ENCODE results near the gene SFSWAP. TPM values are rescaled to one million over a fixed set of nuclear protein-coding genes. Genes with fewer than 3 reads are reported as not detected.
A peak's percentile ranks its signal among the peaks of the same experiment; 100 is the strongest.

SFSWAP gene
- total RNA-seq, 4 donors from 2014 or later, result 47.3 to 169 (median 75.6) TPM

DNA sequence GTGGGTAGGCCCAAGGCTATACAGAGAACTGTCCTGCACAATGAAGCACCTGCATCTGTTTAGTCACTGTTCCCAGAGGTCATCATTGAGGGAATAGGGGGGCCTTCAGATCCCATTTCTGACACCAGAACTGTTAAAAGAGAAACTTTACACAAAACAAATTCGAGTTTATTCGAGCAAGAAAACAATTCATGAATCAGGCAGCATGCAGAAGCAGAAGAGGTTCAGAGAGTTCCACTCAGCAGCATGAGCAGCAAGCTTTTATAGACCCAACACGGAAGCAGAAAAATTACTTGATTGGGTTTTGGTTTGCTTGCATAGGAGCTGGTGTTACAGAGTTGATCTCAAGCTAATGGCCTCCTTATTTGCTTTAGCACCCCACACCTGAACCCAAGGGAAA is 1.7 kb upstream of the SFSWAP start:
- no peaks in the 10 kb centered on the region for H3K27me3 ChIP-seq
- H3K27ac ChIP-seq, result no peak overlapping the region
- no peak for DNase-seq
- H3K36me3 ChIP-seq, result peaks cover 0 to 9% (median 0%) of the 10 kb centered on the region in 3 donors
- peaks cover 4 to 22% (median 7%) of the 10 kb centered on the region in 4 donors for H3K4me1 ChIP-seq
- no peaks in the 10 kb centered on the region for H3K9me3 ChIP-seq
- TF ChIP-seq, protein P1, sequence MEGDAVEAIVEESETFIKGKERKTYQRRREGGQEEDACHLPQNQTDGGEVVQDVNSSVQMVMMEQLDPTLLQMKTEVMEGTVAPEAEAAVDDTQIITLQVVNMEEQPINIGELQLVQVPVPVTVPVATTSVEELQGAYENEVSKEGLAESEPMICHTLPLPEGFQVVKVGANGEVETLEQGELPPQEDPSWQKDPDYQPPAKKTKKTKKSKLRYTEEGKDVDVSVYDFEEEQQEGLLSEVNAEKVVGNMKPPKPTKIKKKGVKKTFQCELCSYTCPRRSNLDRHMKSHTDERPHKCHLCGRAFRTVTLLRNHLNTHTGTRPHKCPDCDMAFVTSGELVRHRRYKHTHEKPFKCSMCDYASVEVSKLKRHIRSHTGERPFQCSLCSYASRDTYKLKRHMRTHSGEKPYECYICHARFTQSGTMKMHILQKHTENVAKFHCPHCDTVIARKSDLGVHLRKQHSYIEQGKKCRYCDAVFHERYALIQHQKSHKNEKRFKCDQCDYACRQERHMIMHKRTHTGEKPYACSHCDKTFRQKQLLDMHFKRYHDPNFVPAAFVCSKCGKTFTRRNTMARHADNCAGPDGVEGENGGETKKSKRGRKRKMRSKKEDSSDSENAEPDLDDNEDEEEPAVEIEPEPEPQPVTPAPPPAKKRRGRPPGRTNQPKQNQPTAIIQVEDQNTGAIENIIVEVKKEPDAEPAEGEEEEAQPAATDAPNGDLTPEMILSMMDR (IDR thresholded peaks at IDR 0.05), result no peak
- no peak for TF ChIP-seq POLR2A (IDR thresholded peaks at IDR 0.05)
- H3K4me3 ChIP-seq, result no peak overlapping the region

DNA sequence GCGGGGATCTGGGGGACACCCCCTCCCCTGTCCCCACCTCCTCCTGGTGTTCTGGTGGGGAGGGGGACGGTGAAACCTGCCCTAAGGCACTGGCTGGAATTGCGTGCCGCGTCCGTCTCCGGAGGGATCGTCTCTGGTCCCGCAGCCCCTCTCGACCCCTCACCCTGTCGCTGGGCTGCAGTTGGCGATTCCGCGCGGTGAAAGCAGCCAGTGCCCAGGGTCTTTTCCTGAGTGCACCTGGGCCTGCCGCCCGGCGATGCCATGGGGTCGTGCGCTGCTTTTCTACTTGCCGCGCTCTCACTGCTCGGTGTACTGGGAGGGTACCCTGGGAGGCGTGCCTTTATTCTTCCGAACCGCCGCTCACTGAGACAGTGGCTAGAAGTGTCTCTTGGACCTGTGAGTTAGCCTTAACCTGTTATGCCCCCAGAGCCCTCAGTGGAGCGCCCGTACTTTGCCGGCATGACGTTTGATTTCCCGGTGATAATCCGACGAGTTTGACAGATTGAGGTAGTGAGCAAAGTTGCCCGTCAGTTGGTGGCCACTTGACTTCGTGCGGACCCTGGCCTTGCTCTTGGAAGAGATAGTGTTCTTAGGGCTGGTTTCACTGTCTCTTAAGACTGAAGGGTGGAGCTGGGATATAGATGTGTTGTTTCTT is 788 bp downstream of the SFSWAP start:
- Histone ChIP-seq H3K4me3 (peak overlapping the region; percentile 68 to 97 (median 95)), H3K36me3 (peaks cover 0 to 33% (median 6%) of the 10 kb centered on the region in 3 donors), H3K4me1 (peaks cover 4 to 22% (median 7%) of the 10 kb centered on the region in 4 donors), H3K27ac (peak overlapping the region; percentile 85 to 96 (median 91)), H3K27me3 (no peaks in the 10 kb centered on the region), H3K9me3 (no peaks in the 10 kb centered on the region)
- no peak for TF ChIP-seq POLR2A (IDR thresholded peaks at IDR 0.05)
- TF ChIP-seq, protein P1 (IDR thresholded peaks at IDR 0.05), result no peak
- peak in 1 of 3 donors; percentile 42 for DNase-seq

DNA sequence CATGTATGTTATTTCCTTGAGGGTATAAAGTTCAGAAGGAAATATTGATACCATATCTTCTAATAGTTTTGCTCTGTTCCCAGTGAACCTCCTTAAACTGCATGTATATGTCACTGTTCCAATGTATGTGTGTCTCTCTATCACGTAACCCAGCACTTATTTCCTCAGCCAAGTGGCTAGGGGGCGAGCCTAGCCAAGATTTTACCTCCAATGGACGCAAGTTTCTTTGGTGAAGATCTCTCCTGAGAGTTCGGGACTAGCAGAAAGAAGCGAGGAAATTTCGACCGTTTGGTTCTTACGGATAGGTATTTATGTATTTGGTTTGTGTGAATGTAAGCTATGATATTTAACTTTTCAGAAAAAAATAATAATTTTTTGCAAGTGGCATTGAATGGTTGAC is 2.5 kb downstream of the SFSWAP start:
- no peak for TF ChIP-seq POLR2A (IDR thresholded peaks at IDR 0.05)
- TF ChIP-seq, protein P1 (IDR thresholded peaks at IDR 0.05), result no peak
- no peak for DNase-seq
- no peaks in the 10 kb centered on the region for H3K9me3 ChIP-seq
- no peak overlapping the region for H3K27ac ChIP-seq
- no peaks in the 10 kb centered on the region for H3K27me3 ChIP-seq
- peaks cover 0 to 49% (median 6%) of the 10 kb centered on the region in 3 donors for H3K36me3 ChIP-seq
- H3K4me3 ChIP-seq, result no peak overlapping the region
- H3K4me1 ChIP-seq, result peaks cover 4 to 22% (median 7%) of the 10 kb centered on the region in 4 donors

DNA sequence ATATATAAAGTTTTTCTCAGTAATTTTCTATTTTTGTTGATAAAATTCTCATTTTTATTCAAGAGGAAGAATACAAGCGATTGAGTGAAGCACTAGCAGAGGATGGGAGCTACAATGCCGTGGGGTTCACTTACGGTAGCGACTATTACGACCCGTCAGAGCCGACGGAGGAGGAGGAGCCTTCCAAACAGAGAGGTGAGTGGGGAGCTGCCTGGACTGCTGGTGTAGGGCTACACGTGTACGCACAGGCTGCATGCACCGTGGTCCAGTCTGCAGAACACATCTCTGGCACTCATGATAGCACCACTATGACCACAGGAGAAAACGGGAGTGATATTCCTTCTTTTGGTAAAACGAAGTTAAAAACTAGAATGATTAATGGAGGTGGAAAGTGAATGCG is 3.9 kb downstream of the SFSWAP start:
- no peak overlapping the region for H3K4me3 ChIP-seq
- H3K36me3 ChIP-seq, result peaks cover 0 to 64% (median 6%) of the 10 kb centered on the region in 3 donors
- peaks cover 4 to 22% (median 7%) of the 10 kb centered on the region in 4 donors for H3K4me1 ChIP-seq
- no peak for TF ChIP-seq POLR2A (IDR thresholded peaks at IDR 0.05)
- TF ChIP-seq, protein P1 (IDR thresholded peaks at IDR 0.05), result no peak
- no peak for DNase-seq
- H3K27me3 ChIP-seq, result no peaks in the 10 kb centered on the region
- H3K27ac ChIP-seq, result no peak overlapping the region
- H3K9me3 ChIP-seq, result no peaks in the 10 kb centered on the region

DNA sequence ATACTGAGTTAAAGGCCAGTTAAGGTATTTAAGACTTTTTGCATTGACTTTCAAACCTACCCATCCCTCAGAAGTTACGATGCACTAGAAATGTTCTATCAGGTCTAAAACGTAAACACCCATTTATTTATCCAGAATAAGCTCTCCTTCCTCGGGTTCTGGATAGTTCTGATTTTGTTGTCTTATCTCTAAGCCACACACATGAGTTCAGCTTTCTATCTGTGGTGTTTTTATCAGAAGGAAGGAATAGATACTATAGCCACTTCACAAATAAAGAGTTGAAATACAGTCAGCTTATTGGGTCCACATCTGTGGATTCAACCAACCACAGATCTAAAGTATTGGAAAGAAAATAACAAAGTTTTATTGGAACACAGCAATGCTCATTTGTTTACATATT is 5.4 kb downstream of the SFSWAP start:
- Histone ChIP-seq H3K36me3 (peaks cover 0 to 79% (median 6%) of the 10 kb centered on the region in 3 donors), H3K27ac (no peak overlapping the region), H3K27me3 (no peaks in the 10 kb centered on the region)

More for the DNA sequence above, 5.4 kb downstream of the SFSWAP start:
- no peaks in the 10 kb centered on the region for H3K9me3 ChIP-seq
- peaks cover 0 to 16% (median 7%) of the 10 kb centered on the region in 4 donors for H3K4me1 ChIP-seq
- H3K4me3 ChIP-seq, result no peak overlapping the region
- no peak for DNase-seq
- TF ChIP-seq, protein P1 (IDR thresholded peaks at IDR 0.05), result no peak
- no peak for TF ChIP-seq POLR2A (IDR thresholded peaks at IDR 0.05)
